Stimulated activated CD4-positive, alpha-beta T cell treated with anti-CD3 and anti-CD28 coated beads, TNF-alpha, amount 100 ng/mL, for 48 hours (primary cell): ENCODE results near the gene BTBD17.

ENCODE experiments used
- DNase-seq, 3 donors: peaks; one replicate each; pipeline ENCODE4 v3.0.0-alpha.2; 2020; ENCODE audit warnings: low read depth in 3 of 3

The BTBD17 gene

DNA sequence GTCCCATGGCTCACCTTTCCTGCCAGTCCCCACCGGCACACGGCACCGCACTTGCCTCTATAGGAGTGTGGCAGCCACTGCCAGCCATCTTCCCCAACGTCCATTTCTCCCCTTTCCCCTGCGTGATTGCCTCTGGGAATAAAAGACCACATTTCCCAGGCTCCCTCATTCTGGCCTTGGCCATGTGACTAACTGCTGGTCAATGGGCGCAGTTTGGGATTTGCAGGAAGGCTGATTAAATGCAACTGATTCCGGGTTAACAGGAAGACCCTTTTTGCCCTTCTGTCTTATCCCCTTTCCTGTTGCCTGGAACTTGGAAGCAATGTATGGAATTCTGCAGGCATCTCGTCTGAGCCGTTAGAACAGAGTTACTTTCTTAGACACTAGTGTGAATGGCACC is 3.0 kb downstream of the BTBD17 start:
- no peak for DNase-seq

DNA sequence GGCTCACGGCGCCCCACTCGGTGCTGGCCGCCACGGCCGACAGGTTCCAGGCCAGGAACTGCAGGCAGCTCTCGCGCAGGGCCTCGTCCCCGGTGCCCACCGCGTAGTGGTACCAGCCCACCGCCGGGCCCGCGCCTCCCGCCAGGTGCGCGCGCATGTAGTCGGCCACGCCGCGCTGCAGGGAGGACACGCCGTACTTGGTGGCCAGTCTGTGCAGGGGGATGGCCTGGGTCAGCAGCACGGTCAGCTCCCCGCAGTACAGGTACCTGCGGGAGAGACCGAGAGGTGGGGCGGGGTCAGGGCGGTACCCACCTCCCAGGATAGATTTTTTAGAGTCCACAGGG is 4.2 kb downstream of the BTBD17 start:
- DNase-seq, result no peak

GRCh38 chr17:74356646-74357465 is 4.8 kb downstream of the BTBD17 start:
- DNase-seq, result no peak

- DNase-seq, result no peak
Measured at GRCh38 chr17:74355065-74355464, 6.6 kb downstream of the BTBD17 start.

DNA sequence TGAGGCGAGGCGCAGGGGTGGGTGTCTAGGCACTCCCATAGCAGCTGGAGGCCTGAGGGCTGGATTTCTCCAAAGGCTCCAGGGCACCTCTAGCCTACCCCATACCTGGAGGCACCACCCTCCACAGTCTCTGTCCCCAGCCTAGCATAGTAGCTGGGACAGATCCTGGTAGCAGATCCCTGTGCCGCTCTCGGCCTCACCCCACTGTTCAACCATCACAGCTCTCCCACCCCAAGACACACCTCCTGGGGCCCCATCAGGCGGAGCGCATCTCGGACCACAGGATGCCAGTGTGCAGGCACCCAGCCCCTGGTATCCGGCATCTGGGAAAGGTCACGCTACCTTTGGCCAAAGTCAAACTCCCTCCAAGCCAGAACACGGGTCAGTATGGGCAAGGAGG is 7.1 kb downstream of the BTBD17 start:
- DNase-seq, result no peak

DNA sequence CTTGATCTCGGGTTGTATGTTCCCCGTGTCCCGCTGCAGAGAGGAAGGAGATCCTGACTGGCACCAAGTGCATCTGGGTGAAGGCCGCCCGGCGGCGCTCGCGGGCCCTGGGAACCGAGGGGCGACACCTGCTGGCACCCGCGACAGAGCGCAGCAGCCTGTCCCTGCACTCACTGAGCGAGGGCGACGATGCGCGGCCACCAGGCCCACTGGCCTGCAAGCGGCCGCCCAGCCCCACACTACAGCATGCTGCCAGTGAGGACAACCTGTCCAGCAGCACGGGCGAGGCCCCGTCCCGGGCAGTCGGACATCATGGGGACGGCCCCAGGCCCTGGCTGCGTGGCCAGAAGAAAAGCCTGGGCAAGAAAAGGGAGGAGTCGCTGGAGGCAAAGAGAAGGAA is 7.5 kb downstream of the BTBD17 start:
- DNase-seq, result peak; percentile 53 to 64 (median 55)

DNA sequence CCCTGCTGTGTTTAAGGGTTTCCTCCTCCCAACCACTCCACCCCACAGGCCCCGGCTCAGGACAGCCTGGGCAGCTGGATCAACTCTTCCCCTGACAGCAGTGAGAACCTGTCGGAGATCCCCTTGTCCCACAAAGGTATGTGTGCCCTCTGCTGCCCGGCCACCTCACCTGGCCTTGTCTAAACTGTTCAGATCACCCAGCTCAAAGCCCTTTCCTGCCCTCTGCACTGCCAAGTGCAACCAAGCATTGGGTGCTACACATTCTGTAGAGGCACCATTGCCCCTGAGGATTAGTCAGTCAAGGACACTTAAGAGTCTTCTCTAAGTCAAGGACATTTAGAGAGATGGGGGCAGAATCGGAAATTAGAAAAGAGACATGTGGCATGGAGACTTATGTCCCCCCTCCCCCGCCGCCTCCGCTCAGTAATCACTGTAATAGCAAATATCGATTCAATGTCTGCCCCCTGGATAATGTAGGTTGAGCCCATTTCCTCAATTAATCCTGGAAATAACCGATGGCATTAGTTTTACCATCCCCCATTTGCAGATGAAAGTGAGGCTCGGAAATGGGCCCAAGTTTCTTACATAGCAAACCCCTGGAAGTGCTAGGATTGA is 8.1 kb downstream of the BTBD17 start:
- DNase-seq, result no peak

- no peak for DNase-seq
Measured at GRCh38 chr17:74351552-74352210, 10.0 kb downstream of the BTBD17 start.

DNA sequence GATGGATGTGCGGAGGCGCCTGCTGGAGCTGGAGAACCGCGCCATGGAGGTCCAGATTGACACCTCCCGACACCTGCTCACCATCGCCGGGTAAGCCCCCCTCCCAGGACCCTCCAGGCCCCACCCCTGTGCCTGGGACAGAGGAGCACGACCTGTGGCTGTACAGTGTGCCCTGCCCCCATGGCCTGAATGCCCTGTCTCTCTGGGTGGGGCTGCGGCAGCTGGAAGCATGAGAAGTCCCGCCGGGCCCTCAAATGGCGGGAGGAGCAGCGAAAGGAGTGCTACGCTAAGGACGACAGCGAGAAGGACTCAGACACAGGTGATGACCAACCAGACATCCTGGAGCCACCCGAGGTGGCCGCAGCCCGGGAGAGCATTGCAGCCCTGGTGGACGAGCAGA is 11.2 kb downstream of the BTBD17 start:
- no peak for DNase-seq

- no peak for DNase-seq
Measured at GRCh38 chr17:74349120-74349519, 12.5 kb downstream of the BTBD17 start.

DNA sequence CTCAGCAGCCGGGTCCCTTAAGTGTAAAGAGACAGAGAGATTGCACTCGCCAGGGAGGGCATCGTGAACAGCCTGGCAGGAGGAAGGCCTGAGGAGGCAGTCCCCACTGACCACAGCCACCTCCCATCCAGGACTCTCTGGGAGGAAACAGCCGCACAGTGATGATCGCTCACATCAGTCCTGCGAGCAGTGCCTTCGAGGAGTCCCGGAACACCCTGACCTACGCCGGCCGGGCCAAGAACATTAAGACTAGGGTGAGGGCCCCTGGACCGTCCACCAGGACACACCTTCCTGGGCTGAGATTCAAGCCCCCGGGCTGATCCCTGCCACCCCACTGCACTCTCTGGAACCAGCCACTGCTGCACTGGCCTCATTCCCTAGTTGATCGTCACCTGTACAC is 14.0 kb downstream of the BTBD17 start:
- DNase-seq, result no peak

DNA sequence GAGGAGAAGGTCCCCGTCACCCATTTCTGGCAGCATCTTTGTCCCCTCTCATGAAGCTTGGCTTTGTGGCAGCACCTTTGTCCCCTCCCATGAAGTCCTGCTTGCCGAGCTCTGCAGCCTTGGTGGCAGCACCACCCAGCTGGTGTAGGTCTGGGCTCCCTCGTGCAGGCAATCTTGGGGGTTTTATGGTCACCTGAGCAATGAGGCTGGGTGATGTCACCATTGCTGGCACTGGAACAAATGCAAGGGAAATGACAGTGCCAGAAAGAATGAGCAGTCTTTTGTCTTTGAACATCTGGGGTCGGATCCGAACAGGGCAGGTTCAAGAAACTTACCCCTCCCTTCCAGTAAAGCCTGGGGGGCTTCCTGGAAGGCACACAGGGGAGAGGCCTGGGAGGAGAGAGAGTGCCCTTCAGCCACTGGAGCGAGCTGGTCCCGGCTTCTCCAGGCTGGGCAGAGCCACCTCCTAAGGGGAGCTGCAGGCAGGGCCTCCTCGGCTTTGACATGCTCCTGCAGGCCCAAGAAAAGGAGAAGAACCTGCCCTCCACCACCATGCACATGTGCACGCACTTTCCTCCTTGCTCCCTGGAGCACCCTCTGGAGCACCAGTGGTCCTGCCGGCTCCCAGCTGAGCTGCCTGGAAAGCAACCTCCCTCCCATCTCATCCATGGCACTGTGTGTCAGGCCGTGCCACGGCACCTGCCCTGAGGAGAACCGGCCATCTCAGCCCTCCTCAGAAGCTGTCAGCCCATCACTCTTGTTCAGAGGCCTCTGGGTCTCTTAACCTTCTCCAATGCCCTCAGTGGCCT is 16.0 kb downstream of the BTBD17 start:
- DNase-seq, result no peak

DNA sequence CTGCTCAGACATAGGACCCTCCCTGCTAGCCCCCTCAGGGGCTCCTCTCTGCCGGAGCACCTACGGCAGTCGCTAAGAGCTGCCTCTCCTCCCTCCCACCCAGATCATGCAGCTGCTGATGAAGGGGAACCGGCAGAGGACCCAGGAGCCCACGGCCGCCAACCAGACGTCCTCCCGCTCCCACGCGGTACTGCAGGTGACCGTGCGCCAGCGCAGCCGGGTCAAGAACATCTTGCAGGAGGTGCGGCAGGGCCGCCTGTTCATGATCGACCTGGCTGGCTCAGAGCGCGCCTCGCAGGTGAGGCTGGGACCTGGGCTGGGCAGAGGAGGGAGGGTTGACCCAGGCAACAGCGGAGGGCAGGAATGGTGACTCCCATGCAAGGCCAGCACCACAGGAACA is 17.0 kb downstream of the BTBD17 start:
- DNase-seq, result no peak

DNA sequence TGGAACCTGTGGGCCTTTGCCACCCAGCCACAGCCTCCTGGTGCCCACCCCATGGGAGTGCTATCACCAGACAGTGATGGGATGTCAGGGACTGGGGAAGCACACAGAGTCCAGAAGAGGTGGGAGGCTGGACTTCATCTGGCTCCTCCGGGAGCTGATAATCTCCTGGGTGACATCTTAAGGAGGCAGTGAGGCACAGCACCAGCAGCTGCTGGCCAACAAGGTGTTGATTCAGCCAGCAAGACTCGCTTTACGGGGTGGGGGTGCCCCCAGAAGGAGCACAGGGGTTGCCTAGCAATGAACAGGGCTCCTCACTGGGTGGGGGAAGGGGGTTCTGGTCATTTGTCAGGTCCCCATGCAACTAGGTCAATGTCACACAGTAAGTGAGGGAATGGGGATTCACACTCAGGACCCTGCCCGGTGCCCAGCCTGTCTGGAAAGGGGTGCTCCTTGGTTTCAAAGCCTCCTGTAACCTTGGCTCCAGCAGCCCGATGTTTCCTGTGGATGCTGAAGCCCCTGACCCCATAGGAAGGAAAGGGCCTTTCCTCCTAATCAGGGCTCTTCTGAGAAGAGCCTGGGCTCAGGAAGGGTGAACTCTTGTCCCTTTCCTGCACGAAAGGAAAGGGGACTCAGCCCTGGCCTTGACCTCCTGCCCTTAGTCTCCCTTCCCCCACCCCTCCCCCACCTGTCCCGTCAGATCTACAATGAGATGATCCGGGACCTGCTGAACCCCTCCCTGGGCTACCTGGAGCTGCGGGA is 18.0 kb downstream of the BTBD17 start:
- DNase-seq, result no peak

DNA sequence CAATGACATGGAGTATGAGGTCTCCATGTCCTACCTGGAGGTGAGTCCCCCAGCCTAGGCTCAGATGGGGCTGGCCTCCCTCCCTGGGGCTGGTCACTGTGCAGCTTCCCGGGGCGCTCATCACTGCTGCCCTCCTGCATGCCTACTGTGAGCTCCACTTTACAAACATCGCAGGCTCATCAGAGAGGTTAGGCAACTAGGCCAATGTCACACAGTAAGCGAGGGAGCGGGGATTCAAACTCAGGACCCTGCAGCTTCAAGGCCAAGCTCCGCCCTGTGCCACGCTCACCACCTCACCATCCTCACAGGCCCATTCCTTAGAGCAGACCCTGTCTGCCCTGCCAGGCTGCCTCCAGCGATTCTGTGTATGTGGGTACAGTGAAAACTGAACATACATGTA is 18.5 kb downstream of the BTBD17 start:
- no peak for DNase-seq

- no peak for DNase-seq
Measured at GRCh38 chr17:74342224-74342623, 19.4 kb downstream of the BTBD17 start.

DNA sequence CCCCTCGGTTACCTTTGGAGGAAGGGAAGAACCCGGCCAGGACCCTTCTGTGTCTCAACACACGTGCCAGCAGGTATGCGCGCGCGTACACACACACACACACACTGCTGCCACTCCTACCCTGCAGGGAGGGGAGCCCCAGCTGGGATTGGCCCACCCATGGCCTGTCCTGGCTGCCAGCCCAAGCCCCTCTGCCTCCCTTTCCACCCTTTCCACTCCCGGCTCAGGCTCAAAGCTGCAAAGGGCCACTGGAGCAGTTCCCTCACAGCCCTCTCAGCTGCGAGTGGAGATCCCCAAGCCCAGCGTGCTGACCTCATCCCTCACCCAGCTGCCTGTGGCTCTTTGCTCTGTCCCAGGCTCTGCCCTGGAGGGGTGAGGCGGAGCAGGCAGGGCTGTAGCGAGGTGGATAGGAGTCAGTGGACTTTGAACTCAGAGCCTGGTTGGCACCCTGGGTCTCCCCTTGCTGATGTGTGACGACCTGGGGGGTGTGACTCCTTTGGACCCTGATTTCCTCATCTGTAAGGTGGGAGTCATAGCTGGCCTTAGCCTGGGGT is 21.1 kb downstream of the BTBD17 start:
- DNase-seq, result no peak

DNA sequence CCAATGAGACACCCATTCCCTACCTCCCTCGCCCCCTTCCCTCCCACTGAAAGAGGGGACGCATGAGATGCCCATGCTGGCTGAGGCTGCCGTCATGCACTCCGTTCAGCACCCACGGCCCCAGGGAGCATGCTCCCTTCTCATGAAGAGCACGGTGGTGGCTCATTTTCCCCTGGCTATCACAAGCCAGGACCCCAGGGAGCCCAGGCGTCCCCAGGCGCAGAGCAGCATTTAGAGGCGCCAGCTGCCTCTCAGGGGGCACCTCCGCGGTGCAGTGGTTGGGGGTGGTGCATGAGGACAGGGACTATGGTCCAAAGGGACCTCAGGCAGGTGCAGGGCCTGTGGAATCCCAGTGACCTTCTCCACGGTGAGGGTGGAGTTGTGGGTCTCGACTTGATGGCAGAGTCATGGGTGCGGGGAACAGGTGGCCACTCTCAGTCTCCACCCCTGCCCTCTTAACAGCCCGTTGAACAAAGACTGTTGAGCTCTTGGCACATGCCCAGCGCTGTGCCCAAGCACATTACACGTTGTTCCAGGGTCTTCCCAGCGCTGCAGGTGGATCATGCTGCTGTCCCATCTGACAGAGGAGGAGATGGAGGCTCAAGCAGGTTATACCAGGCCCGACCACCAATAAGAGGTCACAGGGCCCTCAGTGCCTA is 22.0 kb downstream of the BTBD17 start:
- DNase-seq, result no peak

DNA sequence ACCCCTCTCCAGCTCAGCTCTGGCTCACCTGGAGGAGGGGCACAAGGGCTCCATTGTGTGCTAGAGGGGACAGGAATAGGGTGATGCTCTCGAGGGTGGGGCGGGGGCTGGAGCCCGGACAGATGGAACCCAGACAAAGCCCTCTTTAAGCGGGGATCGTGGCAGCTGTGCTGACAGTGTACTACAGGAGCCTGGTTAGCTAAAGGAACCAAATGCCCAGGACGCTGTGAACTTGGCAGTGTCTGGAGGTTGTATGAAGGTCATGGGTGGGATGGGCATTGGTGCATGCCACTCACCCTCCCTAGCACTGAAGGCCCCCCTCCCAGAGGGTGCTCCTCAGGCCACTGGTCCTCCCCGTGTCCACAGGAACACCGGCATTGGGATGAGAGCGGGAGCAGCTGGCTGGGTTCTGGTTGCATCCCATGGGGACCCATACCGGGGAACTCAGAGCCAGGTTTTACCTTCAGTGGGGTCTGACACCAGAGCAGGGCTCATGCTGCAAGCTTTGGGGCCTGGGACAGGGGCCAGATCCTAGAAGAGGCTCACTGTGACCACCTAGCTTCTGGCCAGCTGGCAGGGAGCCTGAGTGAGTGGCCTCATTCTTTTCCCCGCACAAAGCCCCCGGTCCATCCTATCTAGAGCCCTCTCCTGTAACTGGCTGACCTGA is 23.7 kb downstream of the BTBD17 start:
- DNase-seq, result no peak

DNA sequence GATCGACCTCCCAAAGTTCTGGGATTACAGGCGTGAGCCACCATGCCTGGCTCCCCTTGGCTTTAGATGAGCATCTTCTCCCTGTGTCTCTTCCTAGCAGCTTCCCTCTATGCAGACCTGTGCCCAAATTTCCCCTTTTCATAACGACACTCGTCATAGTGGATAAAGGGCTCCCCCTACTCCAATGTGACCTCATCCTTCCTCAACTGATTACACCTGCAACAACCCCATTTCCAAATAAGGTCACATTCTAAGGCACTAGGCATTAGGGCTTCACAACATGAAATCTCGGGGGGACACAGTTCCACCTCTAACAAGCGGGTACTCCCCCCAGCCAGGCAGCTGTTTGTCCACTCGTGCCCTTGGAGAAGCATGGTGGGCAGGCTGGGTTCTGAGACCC is 25.4 kb downstream of the BTBD17 start:
- no peak for DNase-seq
